GM10266 (cell line): ENCODE measurements around the gene LITAF.

ENCODE experiments used
- DNase-seq: peaks from one replicate; pipeline ENCODE4 v3.0.0; 2012; ENCODE audit errors: extremely low spot score
- CTCF ChIP-seq: IDR thresholded peaks from 2 replicates; pipeline ENCODE4 v1.5.1; 2012; ENCODE audit warnings: mild to moderate bottlenecking, low read depth; ENCODE audit not compliant: control insufficient read depth, insufficient read depth; ENCODE audit errors: missing control alignments

The LITAF gene

GRCh38 chr16:11627292-11627663 lies 40.6 kb upstream of the LITAF start:
- no peak for TF ChIP-seq CTCF
- no peak for DNase-seq

- TF ChIP-seq CTCF = no peak
These were observed 40.1 kb upstream of the LITAF start for GRCh38 chr16:11626657-11627291.

GRCh38 chr16:11625769-11626168 lies 39.0 kb upstream of the LITAF start:
- no peak for TF ChIP-seq CTCF
- no peak for DNase-seq

More at GRCh38 chr16:11626657-11627291, 40.1 kb upstream of the LITAF start:
- no peak for DNase-seq

GRCh38 chr16:11624636-11625607 lies 38.2 kb upstream of the LITAF start:
- TF ChIP-seq CTCF = no peak
- no peak for DNase-seq

GRCh38 chr16:11624205-11624604 lies 37.5 kb upstream of the LITAF start:
- no peak for TF ChIP-seq CTCF
- DNase-seq = no peak

GRCh38 chr16:11621920-11622651 lies 35.4 kb upstream of the LITAF start:
- no peak for TF ChIP-seq CTCF
- DNase-seq = no peak
